Brain microvascular endothelial cell (primary cell): ENCODE measurements around the gene TSSK3.
A peak's percentile ranks its signal among the peaks of the same experiment; 100 is the strongest.

ENCODE experiments used
- DNase-seq: peaks from one replicate; pipeline ENCODE4 v3.0.0-alpha.2; 2020
- H3K27ac ChIP-seq: fragments of 250-450 bp; sonication (Bioruptor Pico); 2 replicates; pipeline ENCODE4 v1.5.1; 2020; ENCODE audit warnings: mild to moderate bottlenecking, moderate library complexity
- H3K27me3 ChIP-seq: fragments of 250-450 bp; sonication (Bioruptor Pico); replicated peaks from 2 replicates; pipeline ENCODE4 v1.5.1; 2020; ENCODE audit warnings: mild to moderate bottlenecking
- H3K36me3 ChIP-seq: fragments of 250-450 bp; sonication (Bioruptor Pico); replicated peaks from 2 replicates; pipeline ENCODE4 v1.5.1; 2020; ENCODE audit warnings: mild to moderate bottlenecking
- H3K4me3 ChIP-seq: 2 replicates; pipeline ENCODE4 v1.5.1; 2011; ENCODE audit warnings: low read depth, mild to moderate bottlenecking, control low read depth, low read length, moderate library complexity
- in situ Hi-C: cut with HindIII; loops from 2 replicates; pipeline ENCODE4 v1.10.0; 2017; ENCODE audit warnings: low sequenced_read_pairs, low pct_ligation_motif_present
- TF ChIP-seq, protein P1 (sequence below): IDR thresholded peaks from 2 replicates; pipeline ENCODE4 v1.5.1; 2011; ENCODE audit warnings: low read depth, mild to moderate bottlenecking, moderate library complexity, low read length, control low read depth, inconsistent platforms; ENCODE audit errors: missing control alignments

TSSK3 gene, protein sequence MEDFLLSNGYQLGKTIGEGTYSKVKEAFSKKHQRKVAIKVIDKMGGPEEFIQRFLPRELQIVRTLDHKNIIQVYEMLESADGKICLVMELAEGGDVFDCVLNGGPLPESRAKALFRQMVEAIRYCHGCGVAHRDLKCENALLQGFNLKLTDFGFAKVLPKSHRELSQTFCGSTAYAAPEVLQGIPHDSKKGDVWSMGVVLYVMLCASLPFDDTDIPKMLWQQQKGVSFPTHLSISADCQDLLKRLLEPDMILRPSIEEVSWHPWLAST

DNA sequence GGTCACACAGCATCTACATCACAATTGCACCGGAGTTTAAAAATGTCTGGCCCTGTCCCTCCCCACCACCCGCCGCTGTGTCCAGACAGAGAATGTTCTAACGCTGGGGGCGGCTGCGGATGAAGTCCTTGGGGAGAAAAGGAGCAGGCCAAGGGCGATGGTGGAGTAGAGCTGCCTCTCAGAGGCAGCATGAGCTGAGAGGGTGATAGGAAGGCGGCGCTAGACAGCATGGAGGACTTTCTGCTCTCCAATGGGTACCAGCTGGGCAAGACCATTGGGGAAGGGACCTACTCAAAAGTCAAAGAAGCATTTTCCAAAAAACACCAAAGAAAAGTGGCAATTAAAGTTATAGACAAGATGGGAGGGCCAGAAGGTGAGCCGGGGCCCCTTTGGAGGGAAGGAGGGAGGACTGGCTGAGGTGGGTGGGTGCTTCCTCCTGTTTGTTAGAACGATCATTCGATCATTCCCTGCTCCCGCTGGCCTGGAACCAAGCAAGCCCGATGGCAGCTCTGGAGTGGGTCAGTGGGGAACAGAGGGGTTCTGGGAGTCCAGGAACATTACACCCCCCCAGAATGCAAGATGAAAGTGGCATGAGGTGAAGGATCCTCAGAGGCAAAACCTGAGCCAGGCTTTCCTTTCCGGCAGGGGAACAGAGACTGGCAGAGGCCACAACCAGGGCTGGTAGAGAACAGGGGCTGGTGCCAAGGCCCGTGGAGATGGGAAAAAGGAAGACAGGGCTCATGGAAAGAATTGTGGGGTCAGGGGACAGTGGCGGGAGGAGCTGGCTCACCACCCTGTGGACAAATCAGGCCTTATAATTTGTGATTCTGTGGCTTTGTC is at the start of gene TSSK3, which contains the start of gene FAM229A:
Gene TSSK3, plus strand, starts transcription at position 66 of the 840 bp plus-strand sequence. Its CDS starts 163 bp downstream, at position 229.
Gene FAM229A, minus strand, starts transcription at position 12 of the 840 bp plus-strand sequence. CDS start 394 bp downstream, outside the sequence.
- Histone ChIP-seq H3K36me3 (peaks cover 29% of the 10 kb centered on the region), H3K4me3 (peak within 1 kb of the TSS; percentile 47), H3K27me3 (no peaks in the 10 kb centered on the region), H3K27ac (no peak within 1 kb of the TSS)
- TF ChIP-seq, protein P1, sequence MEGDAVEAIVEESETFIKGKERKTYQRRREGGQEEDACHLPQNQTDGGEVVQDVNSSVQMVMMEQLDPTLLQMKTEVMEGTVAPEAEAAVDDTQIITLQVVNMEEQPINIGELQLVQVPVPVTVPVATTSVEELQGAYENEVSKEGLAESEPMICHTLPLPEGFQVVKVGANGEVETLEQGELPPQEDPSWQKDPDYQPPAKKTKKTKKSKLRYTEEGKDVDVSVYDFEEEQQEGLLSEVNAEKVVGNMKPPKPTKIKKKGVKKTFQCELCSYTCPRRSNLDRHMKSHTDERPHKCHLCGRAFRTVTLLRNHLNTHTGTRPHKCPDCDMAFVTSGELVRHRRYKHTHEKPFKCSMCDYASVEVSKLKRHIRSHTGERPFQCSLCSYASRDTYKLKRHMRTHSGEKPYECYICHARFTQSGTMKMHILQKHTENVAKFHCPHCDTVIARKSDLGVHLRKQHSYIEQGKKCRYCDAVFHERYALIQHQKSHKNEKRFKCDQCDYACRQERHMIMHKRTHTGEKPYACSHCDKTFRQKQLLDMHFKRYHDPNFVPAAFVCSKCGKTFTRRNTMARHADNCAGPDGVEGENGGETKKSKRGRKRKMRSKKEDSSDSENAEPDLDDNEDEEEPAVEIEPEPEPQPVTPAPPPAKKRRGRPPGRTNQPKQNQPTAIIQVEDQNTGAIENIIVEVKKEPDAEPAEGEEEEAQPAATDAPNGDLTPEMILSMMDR: no peak
- no peak for DNase-seq
- in situ Hi-C loops: no loop called here

DNA sequence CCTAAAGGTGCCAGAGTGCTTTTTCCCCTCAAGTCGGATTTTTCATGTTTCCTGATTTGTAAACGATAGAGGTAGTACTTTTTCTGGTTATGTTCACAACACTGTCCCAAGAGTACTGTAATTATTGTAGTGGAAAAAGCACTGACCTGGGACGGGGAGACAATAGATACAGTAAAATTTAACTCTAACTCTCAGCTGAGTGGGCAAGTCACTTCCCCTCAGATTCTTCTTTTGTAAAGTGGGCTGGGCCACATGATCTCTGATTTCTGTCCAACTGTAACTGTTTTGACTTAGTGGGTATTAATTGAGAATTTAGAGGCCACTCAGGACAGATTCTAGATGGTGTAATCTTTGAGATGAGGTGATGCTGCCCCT is 45.4 kb upstream of the TSSK3 start:
- in situ Hi-C loops: no loop called here
- Histone ChIP-seq H3K27me3 (no peaks in the 10 kb centered on the region), H3K4me3 (no peak overlapping the region), H3K27ac (no peak overlapping the region), H3K36me3 (peaks cover 15% of the 10 kb centered on the region)
- DNase-seq: no peak
- TF ChIP-seq, protein P1: no peak

DNA sequence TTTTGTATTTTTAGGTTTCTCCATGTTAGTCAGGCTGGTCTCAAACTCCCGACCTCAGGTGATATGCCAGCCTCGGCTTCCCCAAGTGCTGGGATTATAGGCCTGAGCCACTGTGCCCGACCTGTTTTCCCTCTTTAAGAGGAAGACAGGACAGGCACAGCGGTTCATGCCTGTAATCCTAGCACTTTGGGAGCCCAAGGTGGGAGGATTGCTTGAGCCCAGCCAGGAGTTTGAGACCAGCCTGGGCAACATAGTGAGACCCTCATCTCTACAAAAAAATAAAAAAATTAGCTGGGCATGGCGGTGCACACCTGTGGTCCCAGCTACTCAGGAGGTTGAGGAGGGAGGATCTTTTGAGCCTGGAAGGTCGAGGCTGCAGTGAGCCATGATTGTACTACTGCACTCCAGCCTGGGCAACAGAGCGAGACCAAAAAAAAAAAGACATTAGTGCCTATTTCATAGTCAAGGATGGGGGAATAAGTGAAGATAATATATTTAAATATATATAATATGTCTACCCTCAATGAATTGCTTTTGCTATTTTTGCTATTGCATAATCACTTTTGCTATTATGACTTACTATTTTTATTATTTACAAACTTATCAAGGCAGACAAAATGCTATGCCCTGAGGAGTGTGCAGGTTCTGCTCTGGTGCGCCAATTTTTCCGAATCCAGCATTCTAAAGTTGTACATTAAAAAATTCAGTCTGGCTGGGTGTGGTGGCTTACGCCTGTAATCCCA is 44.0 kb upstream of the TSSK3 start:
- Histone ChIP-seq H3K36me3 (peaks cover 15% of the 10 kb centered on the region), H3K27ac (no peak overlapping the region), H3K4me3 (no peak overlapping the region), H3K27me3 (no peaks in the 10 kb centered on the region)
- TF ChIP-seq, protein P1: no peak
- DNase-seq: no peak
- in situ Hi-C loops: no loop called here

DNA sequence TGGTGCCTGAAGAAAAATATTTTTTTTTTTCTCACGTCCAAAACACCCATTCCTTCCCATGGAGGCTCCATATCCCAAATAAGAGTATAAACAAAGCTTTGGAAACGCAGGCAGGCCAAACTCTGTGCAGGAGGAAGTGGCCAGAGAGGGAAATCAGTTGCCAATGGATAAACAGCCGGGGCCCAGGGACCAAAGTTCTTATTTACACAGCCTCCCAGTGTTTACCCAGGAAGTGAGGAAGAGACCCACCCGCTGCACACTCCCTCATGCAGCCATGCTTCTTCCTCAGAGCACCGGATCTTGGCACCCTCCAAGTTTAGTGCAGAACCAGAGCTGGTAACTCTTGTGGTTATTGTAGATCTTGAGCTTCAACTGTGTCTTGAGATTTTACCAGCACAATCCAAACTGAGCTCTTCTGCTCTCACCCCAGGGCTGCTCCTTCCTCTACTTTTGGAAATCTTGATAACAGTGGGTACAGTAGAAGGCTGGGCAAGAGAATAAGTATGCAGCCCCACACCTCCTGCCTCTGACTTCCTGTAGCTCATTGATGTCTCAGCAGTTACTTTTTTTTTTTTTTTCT is 40.5 kb upstream of the TSSK3 start:
- in situ Hi-C loops: no loop called here
- no peak for DNase-seq
- Histone ChIP-seq H3K4me3 (no peak overlapping the region), H3K36me3 (peaks cover 18% of the 10 kb centered on the region), H3K27me3 (no peaks in the 10 kb centered on the region), H3K27ac (no peak overlapping the region)
- TF ChIP-seq, protein P1: no peak

DNA sequence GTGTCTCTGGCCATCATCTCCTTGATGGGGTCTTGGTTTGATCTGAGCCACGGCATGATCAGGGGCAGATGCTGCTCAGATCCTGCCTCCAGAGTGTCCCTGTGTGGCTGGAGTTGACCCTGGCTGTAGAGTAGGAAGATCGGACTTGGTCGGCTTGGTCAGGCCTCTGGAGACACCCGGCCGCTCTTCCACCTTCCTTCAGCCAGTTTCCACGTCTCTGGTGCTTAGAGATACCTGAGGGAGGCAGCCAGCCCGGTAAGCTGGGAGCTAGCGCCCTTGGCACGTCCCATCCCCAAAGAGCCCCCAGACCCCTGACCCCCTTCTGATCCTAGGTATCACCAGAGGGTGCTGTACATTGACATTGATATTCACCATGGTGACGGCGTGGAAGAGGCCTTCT is 35.1 kb upstream of the TSSK3 start:
- Histone ChIP-seq H3K27me3 (no peaks in the 10 kb centered on the region), H3K4me3 (no peak overlapping the region), H3K27ac (no peak overlapping the region), H3K36me3 (peaks cover 31% of the 10 kb centered on the region)
- DNase-seq: no peak
- in situ Hi-C loops: no loop called here
- TF ChIP-seq, protein P1: no peak
